GM18511 (cell line): ENCODE results near the gene NR2F1-AS1.

Experiments used
- ATAC-seq: cut with Tn5 transposase; IDR thresholded peaks from one replicate; pipeline ENCODE4 v1.9.1; 2021; ENCODE audit warnings: mild to moderate bottlenecking, moderate library complexity; ENCODE audit not compliant: unreplicated experiment

NR2F1-AS1 gene

GRCh38 chr5:93580927-93581445 lies at the start of gene NR2F1-AS1:
Gene NR2F1-AS1 (minus strand): TSS chr5:93581219.
- ATAC-seq = peak; percentile 41

GRCh38 chr5:93626801-93627200 lies 45.8 kb upstream of the NR2F1-AS1 start:
- ATAC-seq = no peak

- ATAC-seq = no peak
Measured at GRCh38 chr5:93623153-93623552, 42.1 kb upstream of the NR2F1-AS1 start.

- no peak for ATAC-seq
Measured at GRCh38 chr5:93622240-93622885, 41.3 kb upstream of the NR2F1-AS1 start.

- ATAC-seq = peak; percentile 1
Measured at GRCh38 chr5:93621327-93621798, 40.3 kb upstream of the NR2F1-AS1 start.

GRCh38 chr5:93620487-93621326 lies 39.7 kb upstream of the NR2F1-AS1 start:
- peak; percentile 99 for ATAC-seq

GRCh38 chr5:93616538-93617174 lies 35.6 kb upstream of the NR2F1-AS1 start:
- ATAC-seq = no peak

GRCh38 chr5:93612855-93613243 lies 31.8 kb upstream of the NR2F1-AS1 start:
- ATAC-seq = no peak

GRCh38 chr5:93611976-93612854 lies 31.2 kb upstream of the NR2F1-AS1 start:
- no peak for ATAC-seq

- no peak for ATAC-seq
Measured at GRCh38 chr5:93611273-93611975, 30.4 kb upstream of the NR2F1-AS1 start.

- ATAC-seq = no peak
Measured at GRCh38 chr5:93610581-93611272, 29.7 kb upstream of the NR2F1-AS1 start.

GRCh38 chr5:93609762-93610161 lies 28.7 kb upstream of the NR2F1-AS1 start:
- no peak for ATAC-seq

- no peak for ATAC-seq
Measured at GRCh38 chr5:93608855-93609254, 27.8 kb upstream of the NR2F1-AS1 start.

GRCh38 chr5:93607367-93608258 lies 26.6 kb upstream of the NR2F1-AS1 start:
- peak; percentile 81 for ATAC-seq

- ATAC-seq = no peak
Measured at GRCh38 chr5:93606382-93606752, 25.3 kb upstream of the NR2F1-AS1 start.

GRCh38 chr5:93604644-93605515 lies 23.9 kb upstream of the NR2F1-AS1 start:
- no peak for ATAC-seq
